Adrenal gland (tissue), 12 donors: Measurements from ENCODE around the gene SPARC. TPM values are rescaled to one million over a fixed set of nuclear protein-coding genes. Genes with fewer than 3 reads are reported as not detected.

Experiments
- DNase-seq, 7 donors: peaks; one replicate each; pipeline ENCODE4 v3.0.0-alpha.2; 2019 to 2020
- H3K27ac ChIP-seq, 5 donors: fragments of 200-600 bp; sonication (generic) in 4 of 5; 1 replicate in 3 of 5; 2 replicates in 2 of 5; pipeline versions ENCODE4 v1.5.1 to v1.8.0; 2016 to 2020; ENCODE audit warnings: mild to moderate bottlenecking in 1 of 5
- H3K27me3 ChIP-seq: fragments of 200-600 bp; 2 replicates; pipeline ENCODE4 v1.8.0; 2021
- H3K36me3 ChIP-seq, 2 donors: fragments of 200-600 bp; replicated peaks in 1 of 2; 1 replicate in 1 of 2; 2 replicates in 1 of 2; pipeline versions ENCODE4 v1.5.1 to v1.8.0; 2018 to 2022
- H3K4me1 ChIP-seq, 2 donors: fragments of 200-600 bp; replicated peaks in 1 of 2; 1 replicate in 1 of 2; 2 replicates in 1 of 2; pipeline versions ENCODE4 v1.5.1 to v1.8.0; 2018 to 2021
- H3K4me3 ChIP-seq, 4 donors: fragments of 200-600 bp; sonication (generic) in 3 of 4; one replicate each; pipeline ENCODE4 v1.5.1; 2016 to 2018
- H3K9me3 ChIP-seq, 3 donors: fragments of 200-600 bp; sonication (generic) in 1 of 3; replicated peaks in 1 of 3; 1 replicate in 2 of 3; 2 replicates in 1 of 3; pipeline versions ENCODE4 v1.5.1 to v1.8.0; 2016 to 2021
- POLR2A ChIP-seq, 2 donors: fragments of 450-650 bp; IDR thresholded peaks; one replicate each; pipeline ENCODE4 v1.6.1; 2017; ENCODE audit warnings: antibody characterized with exemption in 2 of 2, mild to moderate bottlenecking in 2 of 2, moderate library complexity in 1 of 2
- WGBS, 4 donors: extraction: QIAGEN DNeasy Blood & Tissue Kit in 2 of 4; methylation state at CpG; one replicate each; pipeline versions ENCODE4 v1.1.5 to v1.1.7; 2013 to 2017; 5-methylcytosine and 5-hydroxymethylcytosine counted together
- intact Hi-C, 2 donors: fragments of 100-400 bp; cut with DNase I; formaldehyde crosslinking; loops; one replicate each; pipeline versions ENCODE4 v1.14.1 to v1.15.0; 2022 to 2023
- polyA plus RNA-seq, 3 donors: library from polyadenylated mRNA; stranded (reverse); fragments of 200-250 nt in 2 of 3; fragments of 350-450 nt in 1 of 3; fragmentation: Illumina TruSeq in 1 of 3; extraction: RNeasy Lipid Tissue Mini Kit (QIAGEN cat#74804) in 1 of 3; gene quantifications; one replicate each; pipeline ENCODE4 v1.2.3, GENCODE V29; 2013 to 2014
- total RNA-seq, 9 donors: library from RNA; depleted of rRNA in 4 of 9; stranded (reverse); fragments of >200 nt in 4 of 9; fragments of 120-200 nt in 1 of 9; fragmentation: NEBNext Ultra II Directional in 1 of 9; extraction: Animal tissue kit (Norgen Biotek cat#: 25700) in 1 of 9; gene quantifications; one replicate each; pipeline versions ENCODE4 v1.1.0 to v1.2.4, GENCODE V29; 2013 to 2023
- TF ChIP-seq, protein P1 (sequence below), 6 experiments: fragments of 450-650 bp in 4 of 6; fragments of 200-600 bp in 2 of 6; sonication (generic) in 1 of 6; IDR thresholded peaks; 1 replicate in 5 of 6; 2 replicates in 1 of 6; pipeline versions ENCODE4 v1.5.1 to v1.8.0; 2016 to 2021; ENCODE audit warnings: antibody characterized with exemption in 6 of 6, mild to moderate bottlenecking in 2 of 6, moderate library complexity in 1 of 6
- donor health status: healthy with polysubstance abuse.
- donor health status: Bipolar disorder and iron deficiency.
- donor health status: DM: yes; HTN: yes; CAD: no.
- donor health status: DM: no; HTN: no; CAD: no.
- donor health status: DM: no; HTN: no; CAD: no.
- donor health status: DM: yes; HTN: yes; CAD: no.

SPARC gene
- total and polyA plus RNA-seq, 12 donors = 145 to 4,554 (median 1,213) TPM

DNA sequence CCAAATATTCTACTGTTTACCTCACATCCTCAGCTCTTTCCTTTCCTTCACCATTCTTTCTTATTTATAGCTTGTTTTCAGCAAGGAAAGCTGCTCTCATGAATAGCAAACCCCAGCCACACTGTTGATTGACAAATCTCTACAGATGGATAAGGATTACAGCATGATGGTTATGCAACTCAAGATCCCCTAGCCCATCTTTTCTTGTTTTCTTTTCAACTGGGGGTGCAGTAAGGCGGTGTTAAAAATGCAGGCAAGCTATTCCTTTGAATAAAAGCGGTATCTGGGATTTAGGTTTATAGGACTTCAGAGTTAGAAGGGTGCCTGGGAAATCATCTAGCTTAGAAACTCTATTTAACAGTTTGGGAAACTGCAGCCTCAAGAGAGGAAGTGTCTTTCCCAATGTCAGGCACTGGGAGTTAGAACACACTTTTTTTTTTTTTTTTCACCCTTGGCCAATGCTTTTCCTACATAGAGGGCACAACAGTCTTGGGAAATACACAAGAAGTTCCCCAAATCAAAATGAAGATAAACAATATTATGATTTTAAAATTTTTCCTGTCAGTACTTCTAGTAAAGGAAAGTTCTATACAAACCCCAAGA, 2.6 kb downstream of the SPARC start:
- H3K36me3 ChIP-seq = peaks cover 0 to 11% of the 10 kb centered on the region in 2 donors
- no peaks in the 10 kb centered on the region for H3K27me3 ChIP-seq
- H3K4me3 ChIP-seq = peak overlapping the region in 2 of 4 donors; percentile 63 to 77
- no peak for TF ChIP-seq POLR2A (IDR thresholded peaks at IDR 0.05)
- TF ChIP-seq, protein P1, sequence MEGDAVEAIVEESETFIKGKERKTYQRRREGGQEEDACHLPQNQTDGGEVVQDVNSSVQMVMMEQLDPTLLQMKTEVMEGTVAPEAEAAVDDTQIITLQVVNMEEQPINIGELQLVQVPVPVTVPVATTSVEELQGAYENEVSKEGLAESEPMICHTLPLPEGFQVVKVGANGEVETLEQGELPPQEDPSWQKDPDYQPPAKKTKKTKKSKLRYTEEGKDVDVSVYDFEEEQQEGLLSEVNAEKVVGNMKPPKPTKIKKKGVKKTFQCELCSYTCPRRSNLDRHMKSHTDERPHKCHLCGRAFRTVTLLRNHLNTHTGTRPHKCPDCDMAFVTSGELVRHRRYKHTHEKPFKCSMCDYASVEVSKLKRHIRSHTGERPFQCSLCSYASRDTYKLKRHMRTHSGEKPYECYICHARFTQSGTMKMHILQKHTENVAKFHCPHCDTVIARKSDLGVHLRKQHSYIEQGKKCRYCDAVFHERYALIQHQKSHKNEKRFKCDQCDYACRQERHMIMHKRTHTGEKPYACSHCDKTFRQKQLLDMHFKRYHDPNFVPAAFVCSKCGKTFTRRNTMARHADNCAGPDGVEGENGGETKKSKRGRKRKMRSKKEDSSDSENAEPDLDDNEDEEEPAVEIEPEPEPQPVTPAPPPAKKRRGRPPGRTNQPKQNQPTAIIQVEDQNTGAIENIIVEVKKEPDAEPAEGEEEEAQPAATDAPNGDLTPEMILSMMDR (IDR thresholded peaks at IDR 0.05) = no peak
- 40 to 61% (median 52%) methylated on average over 2 of the region's 2 CpGs for WGBS, 4 donors
- DNase-seq = no peak
- H3K27ac ChIP-seq = peak overlapping the region in 4 of 5 donors; percentile 24 to 86 (median 84)
- H3K4me1 ChIP-seq = peaks cover 65 to 71% of the 10 kb centered on the region in 2 donors
- no peaks in the 10 kb centered on the region for H3K9me3 ChIP-seq
- intact Hi-C loops = no loop called here

DNA sequence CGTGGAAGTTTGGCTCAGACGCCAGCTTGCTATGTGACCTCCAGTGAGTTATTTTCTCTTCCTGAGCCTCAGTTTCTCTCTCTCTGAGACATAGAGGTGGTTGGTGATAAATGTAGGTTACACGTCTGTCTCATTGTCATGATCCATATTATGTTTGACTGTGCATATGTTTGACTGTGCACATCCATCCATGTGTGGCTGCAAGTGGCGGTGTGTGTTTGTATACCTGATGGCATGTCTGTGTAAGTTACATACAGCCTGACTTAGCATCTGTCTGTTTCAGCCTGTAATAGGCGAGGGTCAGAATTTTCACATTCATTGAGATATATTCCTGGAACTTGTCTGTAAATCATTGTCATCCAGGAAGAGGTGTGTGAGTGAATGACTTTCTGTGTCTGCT, 3.3 kb downstream of the SPARC start:
- H3K4me1 ChIP-seq = peaks cover 71 to 77% of the 10 kb centered on the region in 2 donors
- no peaks in the 10 kb centered on the region for H3K9me3 ChIP-seq
- no peak for DNase-seq
- 35 to 44% (median 43%) methylated on average over 4 to 5 of the region's 5 CpGs for WGBS, 4 donors
- peak overlapping the region in 1 of 4 donors; percentile 77 for H3K4me3 ChIP-seq
- H3K27me3 ChIP-seq = no peaks in the 10 kb centered on the region
- intact Hi-C loops = no loop called here
- peak overlapping the region in 4 of 5 donors; percentile 24 to 86 (median 84) for H3K27ac ChIP-seq
- no peak for TF ChIP-seq POLR2A (IDR thresholded peaks at IDR 0.05)
- TF ChIP-seq, protein P1 (IDR thresholded peaks at IDR 0.05) = peak in 1 of 6 experiments; percentile 2
- peaks cover 0 to 11% of the 10 kb centered on the region in 2 donors for H3K36me3 ChIP-seq

DNA sequence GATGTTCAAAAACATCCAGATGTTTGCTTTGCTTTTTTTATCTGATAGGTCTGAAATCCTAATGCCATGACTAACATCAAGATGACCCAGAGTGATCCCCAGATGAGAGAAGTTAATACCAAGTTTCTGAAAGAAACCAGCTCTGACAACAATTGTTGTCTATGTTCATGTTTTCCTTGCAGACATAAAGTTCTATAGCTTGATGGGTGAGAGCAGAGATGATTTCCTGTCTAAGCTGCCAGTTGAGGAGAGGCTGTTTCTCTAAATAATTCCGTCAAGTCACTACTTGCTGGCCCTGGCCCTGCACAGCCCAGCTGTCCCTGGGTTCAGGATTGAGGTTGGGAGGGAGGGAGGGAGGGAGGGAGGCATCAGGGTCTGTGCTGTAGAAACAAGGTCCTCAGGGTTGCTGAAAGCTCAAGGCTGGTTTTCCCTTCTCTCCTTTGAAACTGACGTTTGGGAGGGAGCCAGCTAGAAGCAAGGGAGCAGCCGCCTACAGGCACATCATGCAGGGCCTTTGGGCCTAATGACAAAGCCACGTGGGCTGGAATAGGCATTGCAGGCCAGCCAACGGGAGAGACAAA, 3.9 kb downstream of the SPARC start:
- H3K36me3 ChIP-seq = peaks cover 0 to 11% of the 10 kb centered on the region in 2 donors
- DNase-seq = peak; percentile 50 to 87 (median 77)
- H3K4me1 ChIP-seq = peaks cover 77 to 82% of the 10 kb centered on the region in 2 donors
- TF ChIP-seq, protein P1 (IDR thresholded peaks at IDR 0.05) = peak in 3 of 6 experiments; percentile 9 to 35 (median 9)
- no peak for TF ChIP-seq POLR2A (IDR thresholded peaks at IDR 0.05)
- peak overlapping the region in 1 of 4 donors; percentile 12 for H3K4me3 ChIP-seq
- intact Hi-C loops = no loop called here
- H3K27ac ChIP-seq = peak overlapping the region in 4 of 5 donors; percentile 33 to 86 (median 84)
- no peaks in the 10 kb centered on the region for H3K9me3 ChIP-seq
- WGBS, 4 donors = 0 to 16% (median 5%) methylated on average over 3 to 5 of the region's 5 CpGs
- H3K27me3 ChIP-seq = no peaks in the 10 kb centered on the region

DNA sequence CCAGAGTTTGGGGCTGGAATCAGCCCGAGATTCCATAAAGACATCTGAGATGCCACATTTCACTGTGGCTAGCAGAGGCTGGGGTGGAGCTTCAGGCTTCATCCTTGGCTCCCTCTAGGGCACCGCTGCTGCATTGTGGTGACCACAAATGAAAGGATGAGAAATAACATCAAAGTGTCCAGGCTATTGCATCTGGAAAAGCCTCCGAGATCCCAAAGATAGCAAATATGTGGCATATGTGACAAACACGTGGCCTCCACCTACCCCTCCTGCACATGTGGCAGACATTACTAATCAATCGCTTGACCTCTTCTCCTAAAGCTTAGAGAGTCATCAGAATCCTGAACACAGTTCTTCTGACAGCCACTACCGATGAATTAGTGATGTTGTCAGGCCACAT, 4.5 kb downstream of the SPARC start:
- no peak for TF ChIP-seq POLR2A (IDR thresholded peaks at IDR 0.05)
- TF ChIP-seq, protein P1 (IDR thresholded peaks at IDR 0.05) = no peak
- H3K4me1 ChIP-seq = peaks cover 78 to 82% of the 10 kb centered on the region in 2 donors
- no peak for DNase-seq
- no peaks in the 10 kb centered on the region for H3K27me3 ChIP-seq
- H3K27ac ChIP-seq = peak overlapping the region in 4 of 5 donors; percentile 33 to 86 (median 84)
- 30 to 36% (median 33%) methylated on average over 5 to 6 of the region's 6 CpGs for WGBS, 4 donors
- intact Hi-C loops = no loop called here
- peaks cover 0 to 11% of the 10 kb centered on the region in 2 donors for H3K36me3 ChIP-seq
- peak overlapping the region in 1 of 4 donors; percentile 12 for H3K4me3 ChIP-seq
- no peaks in the 10 kb centered on the region for H3K9me3 ChIP-seq
